HepG2 (cell line): ENCODE results near the gene NRP1. TPM values are rescaled to one million over a fixed set of nuclear protein-coding genes. Genes with fewer than 3 reads are reported as not detected.

Experiments used
- AGO2 ChIP-seq: fragments of 200-400 bp; formaldehyde crosslinking; optimal IDR thresholded peaks from 2 replicates; pipeline ENCODE3; 2017; ENCODE audit warnings: mild to moderate bottlenecking, low read depth, low read length, moderate library complexity
- BHLHE40 ChIP-seq: IDR thresholded peaks from 2 replicates; pipeline ENCODE4 v1.6.1; 2011; ENCODE audit warnings: low read length, improper control_type of control experiment
- CEBPG ChIP-seq: IDR thresholded peaks from 2 replicates; pipeline ENCODE4 v1.6.1; 2016
- ETV6 ChIP-seq: sonication (generic); formaldehyde crosslinking; conservative IDR thresholded peaks from 2 replicates; pipeline ENCODE4 v1.4.0; 2020; ENCODE audit warnings: missing genetic modification reagents
- ISL2 ChIP-seq: sonication (generic); formaldehyde crosslinking; IDR thresholded peaks from 2 replicates; pipeline ENCODE4 v1.5.0; 2020; ENCODE audit warnings: missing genetic modification reagents
- MLLT10 ChIP-seq: sonication (generic); formaldehyde crosslinking; IDR thresholded peaks from 2 replicates; pipeline ENCODE4 v1.4.0; 2020; ENCODE audit warnings: missing genetic modification reagents
- NRL ChIP-seq: sonication (generic); formaldehyde crosslinking; IDR thresholded peaks from 2 replicates; pipeline ENCODE4 v1.5.0; 2020; ENCODE audit warnings: missing genetic modification reagents, mild to moderate bottlenecking, moderate library complexity, borderline replicate concordance
- REL ChIP-seq: sonication (generic); formaldehyde crosslinking; conservative IDR thresholded peaks from 2 replicates; pipeline ENCODE4 v1.8.0; 2022; ENCODE audit warnings: mild to moderate bottlenecking, missing genetic modification reagents, moderate library complexity
- ZBTB1 ChIP-seq: sonication (generic); formaldehyde crosslinking; IDR thresholded peaks from 2 replicates; pipeline ENCODE4 v1.4.0; 2020; ENCODE audit warnings: missing genetic modification reagents, borderline replicate concordance
- ZMYM3 ChIP-seq: sonication (generic); formaldehyde crosslinking; IDR thresholded peaks from 2 replicates; pipeline ENCODE4 v1.5.1; 2020; ENCODE audit warnings: mild to moderate bottlenecking, missing genetic modification reagents
- ZNF12 ChIP-seq: sonication (generic); formaldehyde crosslinking; IDR thresholded peaks from 2 replicates; pipeline ENCODE4 v1.5.0; 2020; ENCODE audit warnings: missing genetic modification reagents
- ZNF274 ChIP-seq: sonication (generic); formaldehyde crosslinking; IDR thresholded peaks from 2 replicates; pipeline ENCODE4 v1.5.1; 2020; ENCODE audit warnings: mild to moderate bottlenecking, missing genetic modification reagents
- ZNF496 ChIP-seq: sonication (generic); formaldehyde crosslinking; IDR thresholded peaks from 2 replicates; pipeline ENCODE4 v1.8.1; 2023; ENCODE audit warnings: mild to moderate bottlenecking, moderate library complexity, missing genetic modification reagents; ENCODE audit not compliant: insufficient replicate concordance
- ZNF598 ChIP-seq: sonication (generic); formaldehyde crosslinking; IDR thresholded peaks from 2 replicates; pipeline ENCODE4 v1.5.1; 2020; ENCODE audit warnings: mild to moderate bottlenecking, missing genetic modification reagents, borderline replicate concordance
- ZNF775 ChIP-seq: sonication (generic); formaldehyde crosslinking; IDR thresholded peaks from 2 replicates; pipeline ENCODE4 v1.4.0; 2020; ENCODE audit warnings: missing genetic modification reagents, mild to moderate bottlenecking, moderate library complexity, borderline replicate concordance
- ZNF878 ChIP-seq: sonication (generic); formaldehyde crosslinking; IDR thresholded peaks from 2 replicates; pipeline ENCODE4 v1.8.1; 2023; ENCODE audit warnings: mild to moderate bottlenecking, missing genetic modification reagents, moderate library complexity
- ZSCAN30 ChIP-seq: sonication (generic); formaldehyde crosslinking; IDR thresholded peaks from 2 replicates; pipeline ENCODE4 v1.5.0; 2020; ENCODE audit warnings: mild to moderate bottlenecking, missing genetic modification reagents
- polyA plus RNA-seq, 8 experiments: library from polyadenylated mRNA; depleted of rRNA in 3 of 8; stranded (reverse) in 7 of 8; unstranded in 1 of 8; fragments of >200 nt; fragmentation: Illumina TruSeq in 4 of 8; extraction: Trizol in 4 of 8; gene quantifications; 2 replicates each; pipeline versions ENCODE4 v1.2.1 to v1.2.3, GENCODE V29; 2011 to 2016; ENCODE audit warnings: low read depth in 4 of 8, missing spikeins in 1 of 8, mixed read lengths in 1 of 8; ENCODE audit not compliant: insufficient read depth in 1 of 8
- total RNA-seq, 5 experiments: library from RNA; depleted of rRNA; stranded (reverse); fragments of >200 nt; fragmentation: Illumina TruSeq; extraction: Trizol; gene quantifications; 2 replicates each; pipeline ENCODE4 v1.2.3, GENCODE V29; 2016; ENCODE audit warnings: low read depth in 1 of 5
- TF ChIP-seq, protein P1 (sequence below): IDR thresholded peaks from 2 replicates; pipeline ENCODE4 v1.6.1; 2016; ENCODE audit warnings: low read depth
- TF ChIP-seq, protein P2 (sequence below): IDR thresholded peaks from 2 replicates; pipeline ENCODE4 v1.6.1; 2016; ENCODE audit warnings: low read depth, missing genetic modification reagents, missing compliant biosample characterization
- TF ChIP-seq, protein P3 (sequence below): sonication (generic); formaldehyde crosslinking; IDR thresholded peaks from 2 replicates; pipeline ENCODE4 v1.8.0; 2022; ENCODE audit warnings: missing genetic modification reagents, low read depth, mild to moderate bottlenecking, borderline replicate concordance
- TF ChIP-seq, protein P4 (sequence below): IDR thresholded peaks from 2 replicates; pipeline ENCODE4 v1.6.1; 2016; ENCODE audit warnings: mild to moderate bottlenecking, missing biosample characterization, missing genetic modification reagents

Gene NRP1
- total and polyA plus RNA-seq, 2 of the 13 experiments (the other 11 are each of a cell fraction or from before 2014, with no cell fraction given), result 5.3 to 5.8 TPM

DNA sequence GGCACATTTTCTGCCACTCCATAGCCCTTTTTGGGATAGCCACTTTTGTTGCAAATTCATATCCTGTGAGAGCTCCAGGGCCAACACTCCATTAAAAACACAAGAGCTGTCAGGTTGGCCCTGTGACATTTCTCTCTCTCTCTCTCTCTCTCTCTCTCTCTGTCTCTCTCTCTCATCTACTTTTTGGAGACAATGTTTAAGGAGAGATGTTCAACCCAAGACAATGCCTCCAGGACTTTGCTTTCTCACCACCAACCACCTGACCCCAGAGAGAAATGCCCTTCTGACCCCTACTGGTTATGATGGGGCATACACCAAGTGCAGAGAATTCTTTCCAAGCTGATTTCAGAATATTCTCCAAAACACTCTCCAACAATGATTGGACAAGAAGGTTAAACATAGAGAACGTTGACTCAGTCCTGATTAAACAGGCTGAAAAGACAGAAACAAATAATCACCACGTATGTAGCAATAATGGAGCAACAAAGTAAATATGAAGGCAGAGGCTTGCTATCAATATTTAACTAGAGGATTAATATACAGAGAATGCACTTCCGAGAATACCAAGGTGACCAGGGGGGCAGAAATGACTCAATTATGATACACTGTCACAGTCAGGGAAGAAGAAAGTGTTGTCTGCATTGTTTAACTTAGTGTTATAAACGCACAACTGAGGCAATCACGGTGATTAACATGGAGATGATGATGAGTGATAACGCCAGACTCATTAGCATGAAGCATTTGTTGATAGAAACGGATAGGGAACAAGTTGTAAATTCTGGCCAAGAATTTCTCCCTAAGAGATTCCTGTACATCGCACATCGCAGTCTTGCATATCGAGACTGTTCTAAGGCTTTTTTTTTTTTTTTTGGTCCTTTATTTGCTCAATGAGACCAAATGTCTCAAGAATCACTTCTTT is 178.5 kb downstream of the NRP1 start (continued):
- TF ChIP-seq ZNF274 (CRISPR knock-in tag) (no peak; the same call in 1 of the 2 replicates), REL (CRISPR knock-in tag) (no peak), ZNF598 (no peak), NRL (CRISPR knock-in tag) (no peak), ZNF878 (CRISPR knock-in tag) (peak; percentile 56; the same call in 1 of the 2 replicates), ISL2 (CRISPR knock-in tag) (peak; percentile 99), ZMYM3 (CRISPR knock-in tag) (no peak), ZBTB1 (no peak), ZSCAN30 (CRISPR knock-in tag) (no peak), AGO2 (no peak), ETV6 (CRISPR knock-in tag) (no peak), ZNF12 (CRISPR knock-in tag) (peak; percentile 38; the same call in 1 of the 2 replicates), ZNF496 (no peak), CEBPG (CRISPR knock-in tag) (peak; percentile 98), ZNF775 (CRISPR knock-in tag) (no peak), MLLT10 (CRISPR knock-in tag) (no peak), BHLHE40 (peak; percentile 31; the same call in 1 of the 2 replicates)
- TF ChIP-seq, protein P1, sequence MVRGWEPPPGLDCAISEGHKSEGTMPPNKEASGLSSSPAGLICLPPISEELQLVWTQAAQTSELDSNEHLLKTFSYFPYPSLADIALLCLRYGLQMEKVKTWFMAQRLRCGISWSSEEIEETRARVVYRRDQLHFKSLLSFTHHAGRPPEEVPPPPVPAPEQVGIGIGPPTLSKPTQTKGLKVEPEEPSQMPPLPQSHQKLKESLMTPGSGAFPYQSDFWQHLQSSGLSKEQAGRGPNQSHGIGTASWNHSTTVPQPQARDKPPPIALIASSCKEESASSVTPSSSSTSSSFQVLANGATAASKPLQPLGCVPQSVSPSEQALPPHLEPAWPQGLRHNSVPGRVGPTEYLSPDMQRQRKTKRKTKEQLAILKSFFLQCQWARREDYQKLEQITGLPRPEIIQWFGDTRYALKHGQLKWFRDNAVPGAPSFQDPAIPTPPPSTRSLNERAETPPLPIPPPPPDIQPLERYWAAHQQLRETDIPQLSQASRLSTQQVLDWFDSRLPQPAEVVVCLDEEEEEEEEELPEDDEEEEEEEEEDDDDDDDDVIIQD, result peak; percentile 95; the same call in 1 of the 2 replicates
- TF ChIP-seq, protein P2, sequence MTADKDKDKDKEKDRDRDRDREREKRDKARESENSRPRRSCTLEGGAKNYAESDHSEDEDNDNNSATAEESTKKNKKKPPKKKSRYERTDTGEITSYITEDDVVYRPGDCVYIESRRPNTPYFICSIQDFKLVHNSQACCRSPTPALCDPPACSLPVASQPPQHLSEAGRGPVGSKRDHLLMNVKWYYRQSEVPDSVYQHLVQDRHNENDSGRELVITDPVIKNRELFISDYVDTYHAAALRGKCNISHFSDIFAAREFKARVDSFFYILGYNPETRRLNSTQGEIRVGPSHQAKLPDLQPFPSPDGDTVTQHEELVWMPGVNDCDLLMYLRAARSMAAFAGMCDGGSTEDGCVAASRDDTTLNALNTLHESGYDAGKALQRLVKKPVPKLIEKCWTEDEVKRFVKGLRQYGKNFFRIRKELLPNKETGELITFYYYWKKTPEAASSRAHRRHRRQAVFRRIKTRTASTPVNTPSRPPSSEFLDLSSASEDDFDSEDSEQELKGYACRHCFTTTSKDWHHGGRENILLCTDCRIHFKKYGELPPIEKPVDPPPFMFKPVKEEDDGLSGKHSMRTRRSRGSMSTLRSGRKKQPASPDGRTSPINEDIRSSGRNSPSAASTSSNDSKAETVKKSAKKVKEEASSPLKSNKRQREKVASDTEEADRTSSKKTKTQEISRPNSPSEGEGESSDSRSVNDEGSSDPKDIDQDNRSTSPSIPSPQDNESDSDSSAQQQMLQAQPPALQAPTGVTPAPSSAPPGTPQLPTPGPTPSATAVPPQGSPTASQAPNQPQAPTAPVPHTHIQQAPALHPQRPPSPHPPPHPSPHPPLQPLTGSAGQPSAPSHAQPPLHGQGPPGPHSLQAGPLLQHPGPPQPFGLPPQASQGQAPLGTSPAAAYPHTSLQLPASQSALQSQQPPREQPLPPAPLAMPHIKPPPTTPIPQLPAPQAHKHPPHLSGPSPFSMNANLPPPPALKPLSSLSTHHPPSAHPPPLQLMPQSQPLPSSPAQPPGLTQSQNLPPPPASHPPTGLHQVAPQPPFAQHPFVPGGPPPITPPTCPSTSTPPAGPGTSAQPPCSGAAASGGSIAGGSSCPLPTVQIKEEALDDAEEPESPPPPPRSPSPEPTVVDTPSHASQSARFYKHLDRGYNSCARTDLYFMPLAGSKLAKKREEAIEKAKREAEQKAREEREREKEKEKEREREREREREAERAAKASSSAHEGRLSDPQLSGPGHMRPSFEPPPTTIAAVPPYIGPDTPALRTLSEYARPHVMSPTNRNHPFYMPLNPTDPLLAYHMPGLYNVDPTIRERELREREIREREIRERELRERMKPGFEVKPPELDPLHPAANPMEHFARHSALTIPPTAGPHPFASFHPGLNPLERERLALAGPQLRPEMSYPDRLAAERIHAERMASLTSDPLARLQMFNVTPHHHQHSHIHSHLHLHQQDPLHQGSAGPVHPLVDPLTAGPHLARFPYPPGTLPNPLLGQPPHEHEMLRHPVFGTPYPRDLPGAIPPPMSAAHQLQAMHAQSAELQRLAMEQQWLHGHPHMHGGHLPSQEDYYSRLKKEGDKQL, result peak; percentile 100
- TF ChIP-seq, protein P3, sequence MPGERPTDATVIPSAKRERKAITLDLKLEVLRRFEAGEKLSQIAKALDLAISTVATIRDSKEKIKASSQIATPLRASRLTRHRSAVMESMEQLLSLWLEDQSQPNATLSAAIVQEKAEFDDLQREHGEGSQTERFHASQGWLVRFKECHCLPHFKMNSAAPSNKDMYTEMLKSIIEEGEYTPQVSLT (CRISPR knock-in tag), result peak; percentile 73; the same call in 1 of the 2 replicates
- TF ChIP-seq, protein P4, sequence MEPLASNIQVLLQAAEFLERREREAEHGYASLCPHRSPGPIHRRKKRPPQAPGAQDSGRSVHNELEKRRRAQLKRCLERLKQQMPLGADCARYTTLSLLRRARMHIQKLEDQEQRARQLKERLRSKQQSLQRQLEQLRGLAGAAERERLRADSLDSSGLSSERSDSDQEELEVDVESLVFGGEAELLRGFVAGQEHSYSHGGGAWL, result no peak
